ENCODE data around the gene MCF2L.

MCF2L gene

DNA sequence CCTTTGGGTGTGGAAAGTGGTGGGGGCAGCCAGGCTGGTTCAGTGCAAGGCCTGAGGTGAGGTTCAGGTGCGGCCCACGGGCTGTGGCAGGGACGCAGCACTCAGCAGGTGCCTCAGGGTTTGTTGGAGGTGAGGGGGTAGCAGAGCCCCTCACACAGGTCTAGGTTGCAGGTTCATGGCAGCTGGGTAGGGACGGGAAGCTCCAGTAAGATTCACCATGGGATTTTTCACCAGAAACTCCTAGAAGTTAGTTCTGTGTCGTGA is 14.0 kb downstream of the MCF2L start:
- no peak overlapping the region for H3K9ac ChIP-seq (ENCODE audit: low read length)
- no peak overlapping the region for H3K4me3 ChIP-seq (ENCODE audit: low read length)
- TF ChIP-seq EZH2phosphoT487 (IDR thresholded peaks at IDR 0.05; ENCODE audit: low read depth), result no peak
- TF ChIP-seq CTCF (IDR thresholded peaks at IDR 0.05; ENCODE audit: low read depth, low read length), result no peak
- no peaks in the 10 kb centered on the region for H3K36me3 ChIP-seq (replicated peaks; ENCODE audit: low read depth, low read length)
- H3K4me1 ChIP-seq (ENCODE audit: low read length), result no peaks in the 10 kb centered on the region
- no peaks in the 10 kb centered on the region for H3K79me2 ChIP-seq (ENCODE audit: low read length)
- H3K4me2 ChIP-seq (ENCODE audit: low read length), result no peak overlapping the region
- no peak overlapping the region for H2AFZ ChIP-seq (ENCODE audit: low read depth, low read length)
- H4K20me1 ChIP-seq (ENCODE audit: insufficient read depth, low read length), result no peaks in the 10 kb centered on the region
- no peaks in the 10 kb centered on the region for H3K27me3 ChIP-seq (ENCODE audit: low read depth, low read length)
- no peak overlapping the region for H3K27ac ChIP-seq (ENCODE audit: low read length)
- no peaks in the 10 kb centered on the region for H3K9me3 ChIP-seq (ENCODE audit: insufficient read depth, low read length)

DNA sequence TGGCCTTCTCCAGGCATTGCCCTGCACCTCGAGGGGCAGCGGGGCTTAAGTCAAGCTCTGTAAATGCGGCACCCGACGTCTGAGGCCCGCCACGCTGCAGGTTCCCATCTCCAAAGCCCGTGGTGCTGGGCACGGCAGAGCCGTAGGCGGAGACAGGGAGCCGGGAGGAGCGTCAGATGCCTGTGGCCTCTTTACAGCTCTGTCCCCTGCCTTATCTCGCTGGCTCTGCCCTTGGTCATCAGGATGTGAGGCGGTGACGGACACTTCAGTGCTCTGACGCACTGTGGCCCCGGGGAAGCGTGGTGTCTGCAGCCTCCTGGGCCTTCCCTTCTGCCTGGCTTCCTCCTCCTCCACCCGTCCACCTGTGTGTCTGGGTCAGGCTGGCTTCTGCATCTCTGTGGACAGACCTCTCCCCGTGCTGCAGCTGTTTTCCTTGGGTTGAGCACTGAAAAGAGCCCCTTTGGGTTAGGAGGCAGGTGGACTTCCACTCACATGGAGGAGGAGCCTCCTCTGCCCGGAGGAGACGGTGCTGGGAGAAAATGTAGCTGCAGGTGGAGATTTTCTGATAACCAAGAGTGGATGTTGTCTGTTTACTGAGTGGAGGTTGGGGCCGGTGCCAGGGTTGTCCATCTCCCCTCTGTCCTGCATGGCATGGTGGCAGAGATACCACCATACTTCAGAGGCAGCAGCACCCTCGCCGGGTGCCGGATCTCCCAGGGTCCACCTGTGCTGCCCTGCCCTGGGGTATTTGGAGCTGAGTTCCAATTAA is 14.6 kb downstream of the MCF2L start:
- Histone ChIP-seq H3K27ac (ENCODE audit: low read length) (no peak overlapping the region), H2AFZ (ENCODE audit: low read depth, low read length) (no peak overlapping the region), H3K9ac (ENCODE audit: low read length) (no peak overlapping the region), H3K9me3 (ENCODE audit: insufficient read depth, low read length) (no peaks in the 10 kb centered on the region), H3K4me2 (ENCODE audit: low read length) (no peak overlapping the region), H4K20me1 (ENCODE audit: insufficient read depth, low read length) (no peaks in the 10 kb centered on the region), H3K4me1 (ENCODE audit: low read length) (no peaks in the 10 kb centered on the region), H3K27me3 (ENCODE audit: low read depth, low read length) (no peaks in the 10 kb centered on the region), H3K4me3 (ENCODE audit: low read length) (no peak overlapping the region), H3K79me2 (ENCODE audit: low read length) (no peaks in the 10 kb centered on the region), H3K36me3 (replicated peaks; ENCODE audit: low read depth, low read length) (no peaks in the 10 kb centered on the region)
- TF ChIP-seq EZH2phosphoT487 (IDR thresholded peaks at IDR 0.05; ENCODE audit: low read depth), result no peak
- no peak for TF ChIP-seq CTCF (IDR thresholded peaks at IDR 0.05; ENCODE audit: low read depth, low read length)

GRCh38 chr13:112984501-112984900 is 15.5 kb downstream of the MCF2L start:
- H3K4me2 ChIP-seq (ENCODE audit: low read length), result no peak overlapping the region

More at GRCh38 chr13:112984501-112984900, 15.5 kb downstream of the MCF2L start:
- no peaks in the 10 kb centered on the region for H3K79me2 ChIP-seq (ENCODE audit: low read length)
- H2AFZ ChIP-seq (ENCODE audit: low read depth, low read length), result no peak overlapping the region
- H3K27ac ChIP-seq (ENCODE audit: low read length), result no peak overlapping the region
- H3K36me3 ChIP-seq (replicated peaks; ENCODE audit: low read depth, low read length), result no peaks in the 10 kb centered on the region
- no peaks in the 10 kb centered on the region for H3K4me1 ChIP-seq (ENCODE audit: low read length)
- TF ChIP-seq EZH2phosphoT487 (IDR thresholded peaks at IDR 0.05; ENCODE audit: low read depth) (no peak), CTCF (IDR thresholded peaks at IDR 0.05; ENCODE audit: low read depth, low read length) (no peak)
- H3K9ac ChIP-seq (ENCODE audit: low read length), result no peak overlapping the region
- H4K20me1 ChIP-seq (ENCODE audit: insufficient read depth, low read length), result no peaks in the 10 kb centered on the region
- H3K9me3 ChIP-seq (ENCODE audit: insufficient read depth, low read length), result no peaks in the 10 kb centered on the region
- no peaks in the 10 kb centered on the region for H3K27me3 ChIP-seq (ENCODE audit: low read depth, low read length)
- H3K4me3 ChIP-seq (ENCODE audit: low read length), result no peak overlapping the region

Measured in OCI-LY3 (cell line).